GM21390 (cell line): ENCODE results near the gene CALB2.

Source experiments
- ATAC-seq: cut with Tn5 transposase; IDR thresholded peaks from one replicate; pipeline ENCODE4 v1.9.1; 2021; ENCODE audit not compliant: unreplicated experiment

Gene CALB2

DNA sequence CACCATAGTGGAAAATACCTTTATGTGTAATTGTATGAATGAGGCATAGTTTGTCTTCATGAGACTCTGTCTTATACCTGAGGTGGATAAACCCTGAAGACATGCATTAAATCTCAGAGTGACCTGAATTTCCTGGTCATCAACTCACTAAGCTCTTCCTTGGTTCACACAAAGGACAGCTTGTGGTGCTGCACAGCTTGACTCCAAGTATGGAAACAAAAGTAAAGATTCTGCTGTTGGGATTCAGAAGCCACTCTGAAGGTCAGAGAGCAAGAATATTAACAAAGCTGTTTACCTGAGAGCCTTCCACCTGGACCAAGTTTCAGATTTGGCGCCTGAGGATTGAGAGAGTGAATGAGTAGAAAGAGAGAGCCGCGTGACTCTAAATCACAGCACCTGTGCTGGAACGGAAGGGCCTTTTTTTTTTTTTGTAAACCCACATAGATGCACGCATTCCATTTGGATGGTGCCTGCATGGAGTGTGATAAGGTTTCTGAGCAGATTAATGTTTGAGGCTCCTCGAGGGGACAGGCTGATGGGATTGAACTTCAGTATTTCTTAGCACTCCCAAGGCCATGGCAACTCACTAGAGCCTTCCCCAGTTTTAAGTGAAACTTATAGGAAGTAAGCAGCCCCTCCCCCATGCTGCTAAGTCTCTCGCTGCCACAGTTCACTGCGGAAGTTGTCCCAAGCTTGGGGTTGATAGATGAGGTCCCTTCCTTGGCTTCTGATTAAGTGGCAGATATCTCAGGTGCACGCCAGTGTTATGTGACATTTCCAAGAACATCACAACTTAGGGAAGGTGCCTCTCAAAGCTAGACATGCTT is 28.7 kb downstream of the CALB2 start:
- no peak for ATAC-seq

DNA sequence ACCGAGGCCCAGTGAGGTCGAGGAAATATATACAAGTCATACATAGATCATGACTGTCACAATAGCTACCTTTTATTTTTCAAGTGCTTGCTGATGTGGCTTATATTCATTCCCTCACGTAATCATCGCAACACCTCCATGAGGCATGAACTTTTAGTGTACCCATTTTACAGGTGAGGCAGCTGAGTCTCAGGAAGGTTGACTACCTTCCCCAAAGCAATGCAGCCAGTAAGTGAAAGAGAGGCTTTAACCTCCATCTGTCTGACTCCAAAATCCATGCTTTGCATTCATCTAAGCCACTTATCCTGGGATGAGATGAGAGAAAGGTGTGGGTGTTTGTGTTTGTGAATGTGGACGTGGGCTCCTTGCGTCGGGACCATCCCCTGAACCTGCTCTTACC is 30.8 kb downstream of the CALB2 start:
- no peak for ATAC-seq

DNA sequence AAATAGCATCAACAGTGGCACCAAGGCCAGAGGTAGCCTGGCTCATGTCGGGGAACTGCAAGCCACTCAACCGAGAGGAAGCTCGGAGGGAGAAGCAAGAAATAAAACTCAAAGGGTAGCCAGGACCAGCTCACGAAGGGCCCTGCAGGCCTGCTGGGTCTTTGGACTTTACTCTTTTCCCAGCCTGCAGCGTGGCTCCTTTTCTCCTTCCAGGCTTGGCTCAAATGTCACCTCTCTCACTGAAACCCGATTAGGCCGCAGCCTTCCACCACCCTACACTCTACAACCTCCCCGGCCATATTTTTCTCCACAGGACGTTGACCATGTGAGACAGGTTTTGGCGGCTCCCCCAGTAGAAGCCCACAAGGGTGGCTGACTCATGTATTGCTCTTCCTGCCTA is 38.1 kb downstream of the CALB2 start:
- ATAC-seq, result no peak

GRCh38 chr16:71399801-71400563 is 41.5 kb downstream of the CALB2 start:
- ATAC-seq, result no peak

DNA sequence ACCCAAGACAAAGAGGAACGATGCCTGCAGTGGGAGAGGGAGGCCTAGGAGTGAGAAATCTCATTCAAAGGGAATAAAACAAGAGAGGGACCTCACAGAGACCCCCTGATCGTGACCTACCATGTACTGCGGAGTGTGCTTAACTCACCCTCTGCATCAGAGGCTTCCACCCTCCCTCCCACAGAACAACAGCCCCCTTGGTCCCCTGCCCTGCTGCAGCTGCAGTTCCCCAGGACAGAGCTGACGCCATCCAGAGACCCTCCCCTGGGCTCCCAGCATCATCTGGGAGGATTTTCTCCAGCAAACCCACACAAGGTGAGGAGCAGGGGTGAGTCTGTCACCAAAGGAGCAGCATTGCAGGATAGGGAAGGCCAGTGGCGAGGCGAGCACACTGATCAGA is 43.5 kb downstream of the CALB2 start:
- no peak for ATAC-seq

- ATAC-seq, result no peak
These were observed 44.2 kb downstream of the CALB2 start for GRCh38 chr16:71402674-71403073.

GRCh38 chr16:71404364-71404763 is 45.8 kb downstream of the CALB2 start:
- ATAC-seq, result no peak

DNA sequence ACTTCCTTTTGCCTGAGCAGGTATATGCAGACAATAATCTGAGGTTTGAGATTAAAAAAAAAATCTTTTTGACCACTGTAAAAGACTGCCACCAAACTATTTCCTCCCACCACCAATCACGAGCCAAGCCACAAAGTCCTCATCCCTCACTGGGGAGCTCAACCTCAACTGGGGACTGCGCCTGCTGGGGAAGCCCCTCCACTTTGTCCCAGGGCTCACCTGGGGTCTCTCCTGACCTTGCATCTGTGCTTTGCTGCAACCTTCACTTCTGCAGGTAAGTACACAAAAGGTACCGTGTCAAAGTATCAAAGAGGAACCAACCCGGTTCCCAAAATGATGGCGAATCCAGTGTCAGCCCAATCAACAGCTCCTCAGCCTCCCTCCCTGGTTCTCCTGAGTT is 47.8 kb downstream of the CALB2 start:
- ATAC-seq, result no peak

DNA sequence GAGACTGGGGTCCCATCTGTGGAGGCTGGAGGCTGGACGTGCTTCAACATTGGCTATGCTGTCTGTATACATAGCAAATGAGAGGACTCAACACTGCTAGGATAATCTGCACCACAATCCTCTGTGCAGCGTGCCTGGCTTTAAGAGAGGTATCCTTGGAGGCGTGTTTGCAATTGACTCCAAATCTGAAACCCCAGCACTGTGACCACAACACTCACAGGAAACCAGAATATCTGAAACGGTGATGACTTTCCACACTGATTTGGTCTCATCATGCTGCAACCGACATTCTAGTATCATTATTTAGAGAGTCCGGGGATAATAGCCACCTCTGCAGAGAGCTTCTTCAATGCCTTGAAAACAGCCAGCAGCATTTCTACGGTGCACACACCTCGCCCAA is 48.2 kb downstream of the CALB2 start:
- ATAC-seq, result no peak

DNA sequence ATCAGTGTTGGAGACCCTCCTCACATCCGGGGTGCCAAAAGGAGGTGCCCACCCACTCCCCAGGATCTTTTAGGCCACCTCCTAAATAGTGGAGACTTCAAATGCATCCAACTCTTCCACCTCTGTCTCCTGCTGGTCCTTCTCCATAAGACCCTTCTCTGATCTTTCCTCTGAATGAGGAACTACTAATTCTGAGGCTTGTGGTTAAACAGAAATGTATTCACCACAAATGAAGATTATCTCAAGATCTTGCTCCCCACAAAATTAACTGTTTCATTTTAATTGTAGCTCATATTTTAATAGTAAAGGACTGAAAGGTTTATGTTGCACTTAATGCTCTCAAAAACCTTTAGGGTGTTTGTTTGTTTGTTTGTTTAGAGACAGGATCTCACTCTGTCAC is 49.2 kb downstream of the CALB2 start:
- no peak for ATAC-seq

DNA sequence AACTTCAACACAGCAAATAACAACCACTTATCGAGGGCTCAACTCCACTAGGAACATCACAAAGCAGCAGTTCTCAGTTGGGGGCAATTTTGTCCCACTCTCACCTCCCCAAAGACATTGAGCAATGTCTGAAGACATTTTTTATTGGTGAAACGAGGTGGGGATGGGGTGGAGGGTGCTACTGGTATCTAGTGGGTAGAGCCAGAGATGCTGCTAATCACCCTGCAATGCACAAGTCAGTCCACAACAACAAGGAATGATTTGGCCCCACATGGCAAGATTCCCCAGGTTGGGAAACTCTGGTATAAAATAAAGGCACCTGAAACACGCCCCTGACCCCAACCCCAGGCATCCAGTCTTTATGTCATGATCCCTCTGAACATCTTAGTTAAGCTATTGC is 50.0 kb downstream of the CALB2 start:
- no peak for ATAC-seq

- no peak for ATAC-seq
These were observed 50.7 kb downstream of the CALB2 start for GRCh38 chr16:71409011-71409775.

GRCh38 chr16:71410146-71410545 is 51.6 kb downstream of the CALB2 start:
- no peak for ATAC-seq

GRCh38 chr16:71412270-71413160 is 54.0 kb downstream of the CALB2 start:
- no peak for ATAC-seq

GRCh38 chr16:71413341-71413740 is 54.8 kb downstream of the CALB2 start:
- ATAC-seq, result no peak

- ATAC-seq, result no peak
These were observed 55.5 kb downstream of the CALB2 start for GRCh38 chr16:71414038-71414437.

GRCh38 chr16:71421911-71422310 is 63.4 kb downstream of the CALB2 start:
- ATAC-seq, result no peak

DNA sequence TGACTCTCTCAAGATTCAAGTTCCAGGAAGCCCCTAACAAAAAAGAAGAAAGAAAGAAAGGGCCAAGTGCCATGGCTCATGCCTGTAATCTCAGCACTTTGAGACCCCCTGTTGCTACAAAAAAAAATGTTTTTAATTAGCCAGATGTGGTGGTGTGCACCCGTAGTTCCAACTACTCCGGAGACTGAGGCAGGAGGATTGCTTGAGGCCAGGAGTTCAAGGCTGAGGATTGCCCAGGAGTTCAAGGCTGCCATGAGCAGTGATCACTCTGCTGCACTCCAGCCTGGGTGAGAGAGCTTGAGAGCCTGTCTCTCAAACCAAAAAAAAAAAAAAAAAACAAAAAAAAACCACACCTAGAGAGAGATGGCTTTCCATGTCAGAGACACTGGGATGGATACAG is 64.5 kb downstream of the CALB2 start:
- ATAC-seq, result no peak

GRCh38 chr16:71423865-71424264 is 65.3 kb downstream of the CALB2 start:
- ATAC-seq, result no peak

DNA sequence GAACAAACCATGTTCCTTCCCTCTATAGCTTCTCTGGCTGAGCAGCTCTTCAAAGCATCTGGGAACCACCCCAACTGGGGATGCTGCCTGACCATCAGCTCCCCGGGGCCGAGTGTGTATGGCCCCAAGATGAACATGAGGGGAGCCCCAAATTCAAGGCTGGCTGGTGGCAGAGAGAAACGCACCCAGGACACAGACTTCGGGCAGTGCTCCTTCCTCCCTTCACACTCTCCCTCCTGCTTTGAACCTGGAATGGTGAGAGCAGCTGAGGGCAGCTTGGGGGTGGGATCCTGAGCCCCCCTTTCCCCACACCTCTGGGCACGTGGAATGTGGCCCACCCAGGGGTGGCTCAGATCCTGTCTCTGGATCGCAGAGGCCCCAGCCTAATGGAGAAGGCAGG is 66.1 kb downstream of the CALB2 start:
- ATAC-seq, result no peak

DNA sequence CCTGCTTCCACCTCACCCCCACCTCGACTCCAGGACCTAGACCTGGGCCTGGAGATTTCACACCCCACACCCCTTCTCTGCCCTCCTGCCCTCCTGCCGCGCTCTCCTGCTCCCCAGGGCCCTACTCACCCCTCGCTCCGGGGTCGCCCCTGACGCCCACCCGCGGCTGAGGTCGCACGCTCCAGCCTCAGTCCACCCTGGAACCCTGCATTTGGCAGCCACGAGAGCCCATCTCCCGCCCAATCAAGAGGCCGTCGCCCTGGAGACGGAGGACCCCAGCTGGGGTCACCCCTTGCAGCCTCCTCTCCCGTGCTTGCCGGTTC is 67.2 kb downstream of the CALB2 start:
- ATAC-seq, result no peak
